Pancreas (tissue), 10 donors: ENCODE data around the gene NCAPD3. TPM values are rescaled to one million over a fixed set of nuclear protein-coding genes. Genes with fewer than 3 reads are reported as not detected.

Experiments
- ATAC-seq, 4 donors: fragments of 200-7000 bp; cut with Tn5 transposase; one replicate each; pipeline versions ENCODE4 v1.8.0 to v1.9.1; 2020; ENCODE audit warnings: mild to moderate bottlenecking in 4 of 4, moderate library complexity in 4 of 4
- DNase-seq, 6 donors: peaks; one replicate each; pipeline ENCODE4 v3.0.0-alpha.2; 2020
- FAIRE-seq: peaks from 2 replicates; lab custom pipeline; 2012; peaks lifted over from hg19 to GRCh38; lab: Jason Lieb, UNC
- H3K27ac ChIP-seq, 4 donors: fragments of 200-600 bp; sonication (generic); 1 replicate in 3 of 4; 2 replicates in 1 of 4; pipeline versions ENCODE4 v1.5.0 to v1.8.0; 2020
- H3K27me3 ChIP-seq, 4 donors: fragments of 200-600 bp; one replicate each; pipeline ENCODE4 v1.8.0; 2021
- H3K36me3 ChIP-seq, 3 donors: fragments of 200-600 bp; sonication (generic) in 1 of 3; one replicate each; pipeline versions ENCODE4 v1.5.0 to v1.8.0; 2020 to 2021
- H3K4me1 ChIP-seq, 3 donors: fragments of 200-600 bp; one replicate each; pipeline ENCODE4 v1.8.0; 2021
- H3K4me3 ChIP-seq, 4 donors: fragments of 200-600 bp; sonication (generic) in 2 of 4; one replicate each; pipeline versions ENCODE4 v1.5.0 to v1.8.0; 2020 to 2021
- H3K9me3 ChIP-seq, 4 donors: fragments of 200-600 bp; one replicate each; pipeline ENCODE4 v1.8.0; 2021
- CTCF ChIP-seq, 4 donors: fragments of 200-600 bp; sonication (generic) in 3 of 4; IDR thresholded peaks; one replicate each; pipeline versions ENCODE4 v1.5.0 to v1.8.0; 2021; ENCODE audit warnings: antibody characterized with exemption in 4 of 4
- WGBS, 2 donors: extraction: QIAGEN DNeasy Blood & Tissue Kit; methylation state at CpG; one replicate each; pipeline ENCODE4 v1.1.7; 2013; 5-methylcytosine and 5-hydroxymethylcytosine counted together
- intact Hi-C, 3 donors: fragments of 100-400 bp; cut with DNase I; formaldehyde crosslinking; loops; one replicate each; pipeline versions ENCODE4 v1.11.1 to v1.14.2; 2022
- polyA plus RNA-seq, 2 donors: library from polyadenylated mRNA; stranded (reverse); fragments of 200-250 nt; gene quantifications; one replicate each; pipeline ENCODE4 v1.2.3, GENCODE V29; 2013
- total RNA-seq, 6 donors: library from RNA; stranded (reverse); fragmentation: NEBNext Ultra II Directional in 4 of 6; extraction: Animal tissue kit (Norgen Biotek cat#: 25700) in 4 of 6; gene quantifications; one replicate each; pipeline versions ENCODE4 v1.2.1 to v1.2.4, GENCODE V29; 2021 to 2023
- donor health status: healthy with polysubstance abuse.
- donor health status: DM: no; HTN: no; CAD: no; lungs with moderate emphysema.
- donor health status: DM: no; HTN: no; CAD: no.
- donor health status: control.
- donor health status: control.
- donor health status: Bipolar disorder and iron deficiency.
- donor health status: DM: yes; HTN: yes; CAD: no.
- donor health status: DM: no; HTN: no; CAD: no.
- donor health status: DM: no; HTN: no; CAD: no.
- donor health status: DM: yes; HTN: yes; CAD: no.

Gene NCAPD3
- total and polyA plus RNA-seq, 8 donors, result 4.5 to 9.5 (median 6.2) TPM

- no peak for DNase-seq
- 81 to 89% methylated on average over 7 of the region's 7 CpGs for WGBS, 2 donors
- TF ChIP-seq CTCF (IDR thresholded peaks at IDR 0.05), result no peak
- no peak overlapping the region for H3K27ac ChIP-seq
- no peaks in the 10 kb centered on the region for H3K27me3 ChIP-seq
- intact Hi-C loops, result loop anchor here (5.0 to 10.0 kb wide), 2 partner anchors 214 to 216 kb away; no protein-coding TSS in a partner anchor
- H3K4me1 ChIP-seq, result no peaks in the 10 kb centered on the region
- ATAC-seq, result no peak
- H3K36me3 ChIP-seq, result no peaks in the 10 kb centered on the region
- no peak for FAIRE-seq
- no peak overlapping the region for H3K4me3 ChIP-seq
- H3K9me3 ChIP-seq, result no peaks in the 10 kb centered on the region
Measured at GRCh38 chr11:134140961-134141490, 82.7 kb downstream of the NCAPD3 start.

- Histone ChIP-seq H3K36me3 (no peaks in the 10 kb centered on the region), H3K4me3 (no peak overlapping the region), H3K4me1 (no peaks in the 10 kb centered on the region), H3K27ac (no peak overlapping the region), H3K9me3 (no peaks in the 10 kb centered on the region), H3K27me3 (no peaks in the 10 kb centered on the region)
- DNase-seq (peak in 3 of 6 donors; percentile 24 to 65 (median 29)), ATAC-seq (peak; percentile 56 to 96 (median 96)), FAIRE-seq (no peak)
- 35 to 41% methylated on average over 10 of the region's 10 CpGs for WGBS, 2 donors
- peak; percentile 52 to 71 (median 68) for TF ChIP-seq CTCF (IDR thresholded peaks at IDR 0.05)
- intact Hi-C loops, result loop anchor here (5.0 to 10.0 kb wide), 2 partner anchors 213 to 215 kb away; no protein-coding TSS in a partner anchor
Measured at GRCh38 chr11:134139873-134140331, 83.9 kb downstream of the NCAPD3 start.

GRCh38 chr11:134139303-134139872 is 84.4 kb downstream of the NCAPD3 start:
- FAIRE-seq, result no peak
- Histone ChIP-seq H3K27me3 (no peaks in the 10 kb centered on the region), H3K9me3 (no peaks in the 10 kb centered on the region), H3K36me3 (no peaks in the 10 kb centered on the region), H3K4me3 (no peak overlapping the region), H3K4me1 (no peaks in the 10 kb centered on the region), H3K27ac (no peak overlapping the region)
- DNase-seq, result no peak
- intact Hi-C loops, result no loop called here
- peak in 1 of 4 donors; percentile 41 for ATAC-seq
- TF ChIP-seq CTCF (IDR thresholded peaks at IDR 0.05), result no peak
- WGBS, 2 donors, result 58 to 66% methylated on average over 12 of the region's 12 CpGs

- Histone ChIP-seq H3K27me3 (no peaks in the 10 kb centered on the region), H3K27ac (no peak overlapping the region), H3K9me3 (no peaks in the 10 kb centered on the region), H3K4me3 (no peak overlapping the region), H3K36me3 (no peaks in the 10 kb centered on the region), H3K4me1 (no peaks in the 10 kb centered on the region)
- 75 to 91% methylated on average over 9 of the region's 9 CpGs for WGBS, 2 donors
- no peak for DNase-seq
- no peak for FAIRE-seq
- intact Hi-C loops, result no loop called here
- TF ChIP-seq CTCF (IDR thresholded peaks at IDR 0.05), result no peak
- ATAC-seq, result no peak
Measured at GRCh38 chr11:134138376-134138775, 85.4 kb downstream of the NCAPD3 start.

- H3K27me3 ChIP-seq, result no peaks in the 10 kb centered on the region
- no peak for DNase-seq
- ATAC-seq, result no peak
- no peaks in the 10 kb centered on the region for H3K9me3 ChIP-seq
- intact Hi-C loops, result no loop called here
- FAIRE-seq, result no peak
- no peaks in the 10 kb centered on the region for H3K36me3 ChIP-seq
- TF ChIP-seq CTCF (IDR thresholded peaks at IDR 0.05), result no peak
- H3K4me3 ChIP-seq, result no peak overlapping the region
- H3K4me1 ChIP-seq, result no peaks in the 10 kb centered on the region
- H3K27ac ChIP-seq, result no peak overlapping the region
- WGBS, 2 donors, result 88 to 93% methylated on average over 1 of the region's 1 CpG
Measured at GRCh38 chr11:134134167-134134566, 89.6 kb downstream of the NCAPD3 start.
